Choroid plexus epithelial cell (primary cell): ENCODE results near the gene SMIM35.

ENCODE experiments used
- DNase-seq: peaks from one replicate; pipeline ENCODE4 v3.0.0-alpha.2; 2010; ENCODE audit warnings: low read depth
- H3K4me3 ChIP-seq: 2 replicates; pipeline ENCODE4 v1.5.1; 2011; ENCODE audit warnings: low read depth, mild to moderate bottlenecking, control low read depth, low read length, moderate library complexity
- TF ChIP-seq, protein P1 (sequence below): conservative IDR thresholded peaks from 2 replicates; pipeline ENCODE4 v1.5.1; 2011; ENCODE audit warnings: low read depth, mild to moderate bottlenecking, control low read depth, inconsistent platforms, low read length, moderate library complexity

Gene SMIM35

DNA sequence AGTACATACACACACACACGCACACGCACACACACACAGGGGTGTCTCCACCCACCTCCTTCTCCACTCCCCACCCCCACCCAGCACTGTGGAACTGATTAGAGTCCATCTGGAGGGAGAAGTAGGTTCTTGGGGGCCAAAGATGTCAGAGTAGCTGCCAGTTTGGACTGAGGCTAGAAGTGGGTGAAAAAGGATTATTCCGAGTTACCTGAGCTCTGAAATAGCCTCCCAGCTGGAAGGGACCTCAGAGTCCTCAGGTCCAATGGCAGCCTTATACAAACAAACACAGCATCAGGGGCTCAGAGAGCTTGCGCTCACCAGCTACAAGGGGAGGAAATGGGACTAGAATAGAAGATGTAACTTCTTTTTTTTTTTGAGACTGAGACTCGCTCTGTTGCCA lies 79.7 kb downstream of the SMIM35 start:
- TF ChIP-seq, protein P1, sequence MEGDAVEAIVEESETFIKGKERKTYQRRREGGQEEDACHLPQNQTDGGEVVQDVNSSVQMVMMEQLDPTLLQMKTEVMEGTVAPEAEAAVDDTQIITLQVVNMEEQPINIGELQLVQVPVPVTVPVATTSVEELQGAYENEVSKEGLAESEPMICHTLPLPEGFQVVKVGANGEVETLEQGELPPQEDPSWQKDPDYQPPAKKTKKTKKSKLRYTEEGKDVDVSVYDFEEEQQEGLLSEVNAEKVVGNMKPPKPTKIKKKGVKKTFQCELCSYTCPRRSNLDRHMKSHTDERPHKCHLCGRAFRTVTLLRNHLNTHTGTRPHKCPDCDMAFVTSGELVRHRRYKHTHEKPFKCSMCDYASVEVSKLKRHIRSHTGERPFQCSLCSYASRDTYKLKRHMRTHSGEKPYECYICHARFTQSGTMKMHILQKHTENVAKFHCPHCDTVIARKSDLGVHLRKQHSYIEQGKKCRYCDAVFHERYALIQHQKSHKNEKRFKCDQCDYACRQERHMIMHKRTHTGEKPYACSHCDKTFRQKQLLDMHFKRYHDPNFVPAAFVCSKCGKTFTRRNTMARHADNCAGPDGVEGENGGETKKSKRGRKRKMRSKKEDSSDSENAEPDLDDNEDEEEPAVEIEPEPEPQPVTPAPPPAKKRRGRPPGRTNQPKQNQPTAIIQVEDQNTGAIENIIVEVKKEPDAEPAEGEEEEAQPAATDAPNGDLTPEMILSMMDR = no peak
- H3K4me3 ChIP-seq = no peak overlapping the region
- DNase-seq = no peak

DNA sequence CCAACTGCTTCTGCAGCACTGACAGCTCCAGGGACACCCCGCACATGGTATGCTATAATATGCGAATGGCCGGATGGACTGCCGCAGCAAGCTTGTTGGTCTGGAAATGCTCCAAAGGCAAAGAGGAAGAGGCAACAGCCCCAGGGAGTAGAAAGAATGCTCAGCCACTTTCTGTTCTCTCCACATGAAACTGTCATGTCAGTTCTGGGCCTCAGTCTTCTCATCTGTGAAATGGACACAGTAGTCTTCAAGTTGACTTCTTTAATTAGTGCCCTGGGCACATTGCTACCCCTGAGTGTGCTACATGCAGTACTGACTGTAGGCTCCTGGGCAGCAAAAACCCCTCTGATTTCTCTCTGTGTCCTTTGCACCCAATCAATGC lies 80.6 kb downstream of the SMIM35 start:
- no peak for DNase-seq
- no peak overlapping the region for H3K4me3 ChIP-seq
- TF ChIP-seq, protein P1 = no peak

DNA sequence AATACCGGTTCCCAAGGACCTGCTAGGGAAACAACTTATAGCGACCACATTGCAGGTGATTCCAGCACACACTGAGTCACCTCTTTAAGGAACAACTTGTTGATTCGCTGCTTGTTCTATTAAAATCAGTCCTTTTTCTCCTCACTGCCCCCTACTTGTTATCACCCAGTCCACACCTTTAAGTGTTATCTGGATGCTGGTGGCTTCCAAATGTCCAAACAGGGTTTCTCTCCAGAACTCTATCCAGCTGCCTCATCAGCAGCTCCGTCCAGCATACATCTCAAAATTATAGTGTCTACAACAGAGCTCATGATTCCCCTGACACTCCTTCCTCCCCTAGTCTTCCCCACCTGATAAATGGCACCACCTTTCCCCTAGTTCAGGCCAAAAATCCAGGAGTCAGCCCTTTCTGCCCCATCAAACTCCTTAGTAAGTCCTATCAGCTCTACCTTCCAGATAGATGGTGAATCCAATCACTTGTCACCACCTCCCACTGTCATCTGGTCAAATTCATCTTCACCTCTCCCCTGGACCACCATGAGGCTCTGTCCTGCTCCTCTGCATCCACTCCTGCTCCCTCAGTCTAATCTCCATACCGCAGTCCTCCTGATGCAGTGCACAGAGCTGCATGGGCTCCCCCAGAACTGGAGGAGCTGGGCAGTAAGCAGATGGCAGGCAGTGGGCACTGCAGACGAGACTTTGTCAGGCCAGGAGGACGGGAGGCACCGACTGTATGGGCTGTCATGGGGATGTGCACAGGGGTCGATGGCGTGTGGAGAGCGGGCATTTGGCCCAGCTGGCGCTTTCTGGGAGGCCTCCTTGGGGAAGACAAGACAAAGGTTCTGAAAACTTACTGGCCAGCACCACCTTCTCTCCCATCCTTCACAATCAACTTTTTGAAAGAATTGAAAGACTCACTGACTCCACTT lies 81.3 kb downstream of the SMIM35 start:
- H3K4me3 ChIP-seq = no peak overlapping the region
- DNase-seq = no peak
- TF ChIP-seq, protein P1 = no peak

DNA sequence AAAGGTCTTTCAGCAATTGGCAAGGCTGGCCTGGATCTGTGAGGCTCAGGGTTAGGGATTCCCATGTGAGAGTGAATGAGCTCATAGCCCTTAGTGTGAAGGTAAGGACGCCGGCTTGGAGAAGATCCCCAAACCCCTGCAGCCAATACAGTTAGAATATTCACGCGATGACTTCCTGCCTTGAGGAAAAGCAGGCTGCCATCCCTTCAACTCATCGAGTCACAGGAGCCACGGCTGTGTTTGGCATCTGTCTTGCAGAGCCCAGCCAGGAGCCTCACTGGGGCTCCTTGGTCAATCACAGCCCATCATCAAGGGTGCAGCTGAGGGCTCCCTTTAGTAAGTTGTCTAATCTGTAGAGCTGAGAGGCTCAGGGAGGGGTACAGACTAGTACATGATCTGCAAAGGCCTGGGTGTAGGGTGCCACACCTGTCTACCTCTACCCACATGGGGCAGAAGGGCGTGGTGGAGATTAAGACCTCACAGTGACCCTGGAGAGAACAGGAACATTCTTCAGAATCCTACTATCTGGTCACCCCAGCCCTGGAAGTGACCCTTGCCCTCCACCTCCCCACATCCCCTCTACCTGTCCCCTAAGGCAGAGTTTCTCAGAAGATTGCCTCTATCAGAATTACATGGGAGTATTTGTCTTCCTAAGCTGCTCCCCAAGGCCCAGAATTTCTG lies 82.1 kb downstream of the SMIM35 start:
- TF ChIP-seq, protein P1 = no peak
- no peak for DNase-seq
- no peak overlapping the region for H3K4me3 ChIP-seq

DNA sequence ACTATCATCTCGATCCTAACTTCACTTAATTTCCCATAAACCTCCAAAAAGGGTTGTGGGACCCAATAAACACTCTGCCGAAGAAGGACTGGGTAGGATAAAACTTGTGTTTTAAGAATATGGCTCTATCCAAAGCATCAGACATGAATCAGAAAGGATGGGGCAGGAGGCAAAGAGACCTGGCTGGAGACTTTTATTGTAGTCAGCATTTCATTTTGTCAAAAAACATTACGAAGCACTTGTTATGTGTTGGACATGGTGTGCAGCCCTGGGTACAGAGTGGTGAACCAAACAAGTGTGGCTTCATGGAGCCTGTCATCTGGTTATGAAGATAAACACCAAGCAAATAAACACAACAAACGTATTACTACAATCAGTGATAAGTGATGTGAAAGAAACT lies 83.3 kb downstream of the SMIM35 start:
- no peak overlapping the region for H3K4me3 ChIP-seq
- no peak for DNase-seq
- TF ChIP-seq, protein P1 = no peak

DNA sequence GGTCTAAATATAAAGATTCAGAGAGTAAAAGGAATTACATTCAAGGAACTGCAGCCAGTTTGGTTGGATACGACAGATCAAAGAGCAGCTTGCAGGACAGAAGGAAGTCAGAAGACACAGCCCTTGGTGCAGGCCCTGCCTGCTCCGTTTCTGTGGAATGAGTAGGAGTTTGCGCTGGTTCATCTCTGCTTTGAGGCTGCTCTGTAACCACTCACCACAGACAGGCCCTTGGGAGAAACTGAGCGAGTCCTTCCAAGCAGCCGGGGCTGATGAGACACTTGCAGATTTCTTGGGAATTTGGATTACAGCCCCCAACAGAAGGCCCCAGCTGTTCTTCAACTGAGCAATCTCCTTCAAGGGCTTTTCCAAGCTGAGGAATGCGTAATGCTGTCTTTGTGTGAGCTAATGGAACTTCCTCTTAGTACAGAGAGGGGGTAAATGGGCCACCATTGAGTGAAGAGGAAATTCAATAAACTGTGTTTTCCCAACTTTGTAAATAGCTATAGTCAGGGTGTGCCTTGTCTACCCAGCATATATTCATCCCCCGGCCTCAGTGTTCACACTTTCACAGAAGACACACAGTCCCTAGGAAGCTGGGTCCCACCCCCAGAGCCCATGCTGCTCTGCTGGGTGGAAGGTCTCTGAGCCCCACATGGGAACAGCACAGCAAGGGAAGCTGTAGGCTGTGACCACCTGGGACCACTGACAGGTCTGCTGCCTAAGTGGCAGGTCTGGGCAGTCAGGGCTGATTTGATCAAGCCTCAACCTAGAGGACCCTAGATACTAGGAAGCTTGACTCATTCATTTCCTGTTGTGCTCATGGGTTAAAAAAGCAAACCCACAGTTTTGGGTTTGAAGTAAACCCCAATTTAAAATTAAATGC lies 84.0 kb downstream of the SMIM35 start:
- TF ChIP-seq, protein P1 = no peak
- DNase-seq = no peak
- no peak overlapping the region for H3K4me3 ChIP-seq
